ENCODE results near the gene LRRN2.

The LRRN2 gene

DNA sequence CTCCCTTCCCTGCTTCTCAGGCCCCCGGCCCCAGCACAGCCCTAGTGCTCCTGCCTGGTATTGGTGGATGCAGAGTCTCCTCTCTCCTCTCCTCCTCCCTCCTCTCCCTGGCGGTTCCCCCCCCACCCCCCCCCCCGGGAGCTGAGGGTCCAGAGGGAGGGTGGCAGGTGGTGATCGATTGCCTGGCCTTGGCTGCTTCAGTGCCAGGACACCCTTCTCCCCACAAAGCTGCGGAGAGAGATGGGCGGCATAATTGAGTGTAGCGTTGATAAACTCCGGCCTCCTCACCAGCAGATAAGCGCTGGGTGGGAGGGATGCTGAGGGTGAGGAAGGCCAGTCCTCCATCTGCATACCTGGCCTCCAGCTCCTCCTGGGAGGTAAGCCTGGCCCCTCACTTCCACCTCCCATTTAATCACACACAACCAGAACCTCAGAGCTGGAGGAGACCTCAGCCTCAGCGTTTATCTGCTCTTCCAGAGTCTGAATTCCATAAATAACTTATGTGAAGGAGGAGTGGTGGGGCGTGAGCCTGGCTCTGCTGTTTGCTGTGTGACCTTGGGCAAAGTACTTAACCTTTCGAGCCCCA lies 60.8 kb downstream of the LRRN2 start:
- FAIRE-seq: no peak

DNA sequence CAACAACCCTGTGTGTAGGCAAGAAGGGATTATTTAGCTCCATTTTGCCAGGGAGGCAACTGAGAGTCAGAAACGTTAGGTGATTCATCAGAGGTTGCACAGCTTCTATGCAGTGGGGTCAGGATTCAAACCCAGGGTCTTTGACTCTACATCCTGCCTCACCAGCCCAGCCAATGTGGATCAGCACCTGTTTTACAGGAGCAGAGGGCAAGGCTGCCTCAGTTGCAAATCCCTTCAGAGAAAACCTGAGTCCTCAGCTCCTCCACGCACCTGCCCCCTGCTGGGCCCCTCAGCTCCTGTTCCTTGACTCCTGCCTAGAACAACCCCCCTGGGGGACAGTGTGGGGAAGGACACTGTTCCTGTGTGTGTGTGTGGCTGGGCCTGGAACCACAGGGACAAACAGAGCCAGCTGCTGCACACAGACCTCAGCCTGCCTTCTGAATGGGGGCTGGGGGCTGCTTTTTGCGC lies 61.6 kb downstream of the LRRN2 start:
- no peak for FAIRE-seq

DNA sequence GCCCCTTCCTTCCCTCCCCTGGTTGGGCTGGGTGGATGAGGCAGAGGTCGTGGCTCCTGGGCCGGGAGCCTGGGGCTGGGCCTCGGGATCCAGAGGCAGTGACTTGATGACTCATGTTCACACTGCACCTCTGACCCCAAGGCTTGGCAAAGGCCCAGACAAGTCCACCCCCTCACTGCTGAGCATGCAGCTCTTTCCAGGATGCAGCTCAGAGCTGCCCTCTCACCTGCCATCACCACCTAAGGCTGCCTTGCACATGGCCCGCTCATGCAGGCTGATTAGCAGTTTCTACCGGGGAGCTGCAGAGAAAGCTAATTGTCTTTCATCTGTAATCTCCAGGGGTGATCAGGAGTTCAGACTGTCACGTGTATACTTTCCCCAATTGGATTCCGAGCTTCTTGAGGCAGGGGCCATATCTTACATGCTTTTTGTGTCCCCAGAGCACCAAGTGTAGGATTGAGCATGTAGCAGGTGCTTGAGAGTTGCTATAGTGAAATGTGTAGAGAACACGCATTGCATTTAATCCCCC lies 62.1 kb downstream of the LRRN2 start:
- no peak for FAIRE-seq

DNA sequence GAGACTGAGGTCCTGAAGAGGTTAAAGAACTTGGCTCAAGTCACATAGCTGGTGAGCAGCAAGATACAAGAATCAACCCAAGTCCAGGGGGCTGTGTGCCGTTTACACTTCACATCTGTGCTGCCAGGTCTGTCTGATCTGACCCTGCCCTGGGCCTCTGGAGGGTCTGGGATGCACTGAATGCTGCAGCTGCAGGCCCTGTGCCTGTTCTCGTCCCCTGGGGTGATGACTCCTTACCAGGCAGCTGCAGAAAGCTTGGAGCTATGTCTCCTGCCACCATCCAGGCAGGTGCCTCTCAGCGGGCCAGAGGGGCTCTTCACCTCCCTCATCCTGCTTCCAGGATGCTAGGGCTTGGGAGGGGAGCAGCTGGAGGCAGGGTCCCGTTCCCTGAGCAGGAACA lies 63.5 kb downstream of the LRRN2 start:
- FAIRE-seq: no peak

DNA sequence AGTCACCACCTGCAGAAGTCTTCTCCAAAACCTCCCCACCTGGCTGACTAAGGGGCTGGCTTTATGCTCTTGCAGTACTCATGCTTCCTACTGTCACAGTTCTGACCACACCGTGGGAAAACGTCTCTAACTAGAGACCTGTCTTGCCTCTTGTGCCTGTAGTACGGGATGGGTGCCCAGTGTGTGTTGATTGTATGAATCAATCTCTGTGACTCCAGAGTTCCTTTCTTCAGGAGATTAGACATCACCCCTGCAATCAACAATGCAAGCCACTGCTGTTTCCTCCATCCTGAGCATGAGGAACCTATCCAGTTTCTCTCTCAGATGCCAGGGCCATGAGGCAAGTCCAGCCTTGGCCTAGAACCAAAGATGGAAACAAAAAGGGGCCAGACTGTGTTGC lies 64.1 kb downstream of the LRRN2 start:
- no peak for FAIRE-seq

DNA sequence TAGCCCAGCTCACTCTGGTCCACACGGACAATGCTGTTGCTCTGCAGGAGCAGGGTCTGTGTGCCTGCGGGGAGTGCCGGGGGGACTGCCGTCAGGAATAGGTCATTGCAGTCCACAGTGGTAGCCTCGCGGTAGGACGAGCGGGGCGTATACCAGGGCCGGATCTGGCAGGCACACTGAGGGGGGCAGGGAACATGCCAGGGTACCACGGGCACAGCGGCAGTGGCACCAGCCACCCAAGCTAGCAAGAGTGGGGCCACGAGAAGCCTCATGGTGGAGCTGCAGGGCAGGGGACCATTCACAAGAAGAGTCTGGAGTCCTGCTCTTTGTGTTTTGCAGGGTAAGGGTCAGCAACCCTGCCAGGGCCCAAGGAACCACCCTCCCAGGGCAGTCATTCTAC lies 65.8 kb downstream of the LRRN2 start:
- FAIRE-seq: no peak

DNA sequence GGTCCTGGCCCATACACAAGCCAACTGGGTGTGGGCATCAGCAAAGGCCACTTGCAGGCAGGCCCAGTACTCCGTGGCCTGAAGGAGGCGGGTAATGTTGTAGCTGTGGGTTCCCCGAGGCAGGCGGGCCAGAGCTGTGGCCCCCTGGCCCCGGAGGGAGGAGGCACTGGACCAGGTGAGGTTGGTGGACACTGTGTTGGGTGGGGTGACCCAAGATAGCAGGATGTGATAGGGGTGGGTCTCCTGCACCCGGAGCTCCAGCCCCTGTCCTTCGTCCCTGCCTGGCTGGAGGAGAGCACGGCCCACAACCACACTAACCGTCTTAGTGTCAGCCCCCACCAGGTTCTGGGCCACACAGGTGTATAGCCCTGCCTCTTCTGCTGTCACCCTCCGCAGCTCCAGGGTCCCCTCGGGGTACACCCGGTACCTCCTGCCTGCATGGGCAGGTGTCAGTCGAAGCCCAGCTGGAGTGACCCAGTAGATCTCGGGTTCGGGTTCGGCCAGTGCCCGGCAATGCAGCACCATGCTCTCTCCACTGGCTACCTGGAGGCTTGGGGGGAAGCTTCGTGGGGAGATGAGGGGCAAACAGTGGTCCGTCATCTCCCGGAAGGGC lies 67.3 kb downstream of the LRRN2 start:
- no peak for FAIRE-seq

DNA sequence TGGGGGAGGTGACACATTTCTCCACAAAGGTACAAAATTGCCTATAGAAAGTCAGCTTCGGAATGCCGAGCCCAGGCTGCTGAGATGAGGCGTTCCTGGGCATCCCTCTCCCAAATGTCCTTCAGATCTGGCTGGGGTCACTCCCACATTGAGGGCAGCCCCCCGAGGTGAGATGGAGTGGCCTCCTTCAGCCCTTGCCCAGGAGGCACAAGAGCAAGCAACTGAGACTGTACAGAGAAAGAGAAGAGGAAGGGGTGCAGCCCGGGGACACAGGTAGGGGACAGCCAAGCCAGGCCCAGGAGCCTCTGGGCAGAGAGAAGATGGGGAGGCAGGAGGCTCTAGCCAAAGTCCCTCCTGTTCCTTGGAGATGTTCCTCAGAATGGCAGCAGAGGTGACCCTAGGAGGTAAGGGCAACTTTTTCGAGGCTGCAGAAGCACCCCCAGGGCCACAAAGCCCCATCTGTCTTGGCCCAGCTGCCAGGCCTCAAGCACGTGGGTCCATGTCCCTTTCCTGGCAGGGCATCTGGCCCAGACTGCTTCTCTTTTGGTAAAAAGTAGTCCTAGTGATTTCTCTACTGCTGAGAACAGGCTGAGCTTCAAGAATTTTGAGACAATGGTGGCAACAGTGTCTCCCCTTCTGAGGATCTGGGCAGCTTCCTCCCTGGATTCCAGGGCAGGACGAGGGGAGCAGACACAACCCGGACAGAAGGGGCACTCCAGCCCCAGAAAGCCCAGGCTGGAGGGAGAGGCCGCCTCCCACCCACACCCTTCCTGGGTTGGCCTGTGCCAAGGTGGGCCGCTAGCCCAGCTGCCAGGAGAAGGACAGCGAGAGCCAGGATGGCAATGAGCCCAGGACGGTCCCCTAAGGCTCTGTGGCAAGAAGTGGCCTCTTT lies 68.0 kb downstream of the LRRN2 start:
- no peak for FAIRE-seq

DNA sequence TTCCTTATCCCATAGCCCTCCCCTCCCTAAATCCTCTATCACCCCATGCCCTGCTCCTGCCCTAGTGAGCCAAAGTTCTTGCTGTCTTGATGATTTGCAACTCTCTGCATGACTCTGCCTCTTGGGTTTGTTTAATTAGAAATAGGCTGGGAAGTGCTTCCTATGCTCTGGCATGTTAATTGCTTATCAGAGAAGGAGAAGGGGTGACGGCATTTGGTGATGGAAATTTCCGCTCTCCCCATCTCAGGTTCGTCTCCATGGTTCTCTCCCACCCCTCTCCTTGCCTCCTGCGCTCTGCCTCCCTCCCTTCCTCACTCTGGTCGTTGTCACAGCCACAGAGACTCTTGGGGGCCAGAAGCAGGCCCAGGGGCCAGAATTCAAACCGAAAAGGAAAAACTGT lies 68.9 kb downstream of the LRRN2 start:
- FAIRE-seq: no peak

DNA sequence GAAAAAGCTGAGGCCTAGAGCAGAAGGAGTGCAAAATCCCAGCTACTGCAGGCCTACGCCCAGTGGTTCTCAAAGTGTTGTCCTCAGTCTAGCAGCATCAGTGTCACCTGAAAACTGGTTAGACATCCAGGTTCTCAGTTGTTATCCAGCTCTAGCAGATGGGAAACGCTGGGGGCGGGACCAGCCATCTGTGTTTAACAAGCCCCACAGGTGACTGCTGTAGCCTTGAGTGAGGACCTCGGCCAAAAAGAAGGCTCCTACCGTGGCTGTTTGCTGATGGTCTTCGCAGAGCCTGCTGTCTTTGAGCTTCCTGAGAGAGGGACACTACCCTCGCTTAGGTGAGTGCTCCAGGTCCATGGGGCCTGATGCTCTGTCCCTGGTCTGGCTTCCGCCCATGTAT lies 69.7 kb downstream of the LRRN2 start:
- no peak for FAIRE-seq

DNA sequence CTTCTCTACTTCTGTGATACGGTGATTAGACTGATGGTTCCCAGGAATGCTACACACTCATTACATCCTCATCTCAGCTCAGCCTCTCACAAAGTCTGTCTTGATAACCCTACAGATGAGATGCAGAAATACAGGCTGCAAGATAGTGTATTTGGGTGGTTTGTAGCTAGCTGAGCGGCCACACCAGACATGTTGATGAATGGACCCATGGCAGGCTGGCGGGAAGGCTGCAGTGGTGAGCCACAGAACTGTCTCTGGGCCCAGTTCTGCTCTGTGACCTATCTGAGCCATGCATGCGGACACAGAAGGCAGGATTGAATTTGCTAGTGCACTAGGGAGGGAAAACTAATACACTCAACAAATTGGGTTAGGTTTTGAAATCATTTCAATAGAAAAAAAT lies 71.9 kb downstream of the LRRN2 start:
- no peak for FAIRE-seq

DNA sequence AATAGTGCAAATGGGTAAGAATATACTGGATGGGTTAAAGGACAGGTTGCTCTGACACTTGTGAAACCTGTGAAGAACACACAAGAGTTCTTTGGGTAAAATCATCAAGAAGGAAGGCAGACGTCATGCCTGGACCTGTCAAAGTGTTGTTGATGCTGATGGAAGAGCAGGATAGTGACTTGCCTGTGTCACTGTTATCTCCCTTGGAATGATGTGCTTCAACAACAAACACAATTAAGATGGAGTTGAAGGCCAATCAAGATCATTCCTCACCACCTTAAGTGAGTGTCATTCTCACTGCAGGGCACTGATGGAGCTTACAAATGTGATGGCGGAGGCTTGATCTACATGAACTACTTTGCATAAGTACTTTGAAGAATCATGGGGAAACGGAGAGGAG lies 73.2 kb downstream of the LRRN2 start:
- no peak for FAIRE-seq

DNA sequence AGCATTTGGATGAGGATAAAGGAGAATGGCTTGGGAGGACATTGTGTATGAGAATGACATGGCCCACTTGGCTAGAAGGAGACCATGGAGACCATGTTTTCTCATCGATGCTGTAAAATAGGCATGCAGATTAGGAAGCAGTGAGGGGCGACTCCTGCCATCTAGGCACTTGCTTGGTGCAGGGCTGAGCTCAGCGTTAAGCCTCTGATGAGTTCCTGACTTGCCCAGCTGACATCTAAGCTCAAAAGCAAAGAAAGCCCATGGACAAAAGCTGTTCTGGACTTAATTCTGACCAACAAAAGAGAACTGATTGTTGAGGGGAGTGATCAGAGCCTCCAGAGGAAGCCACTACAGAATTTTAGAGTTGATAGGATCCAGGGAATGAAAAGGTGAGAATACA lies 74.5 kb downstream of the LRRN2 start:
- no peak for FAIRE-seq

DNA sequence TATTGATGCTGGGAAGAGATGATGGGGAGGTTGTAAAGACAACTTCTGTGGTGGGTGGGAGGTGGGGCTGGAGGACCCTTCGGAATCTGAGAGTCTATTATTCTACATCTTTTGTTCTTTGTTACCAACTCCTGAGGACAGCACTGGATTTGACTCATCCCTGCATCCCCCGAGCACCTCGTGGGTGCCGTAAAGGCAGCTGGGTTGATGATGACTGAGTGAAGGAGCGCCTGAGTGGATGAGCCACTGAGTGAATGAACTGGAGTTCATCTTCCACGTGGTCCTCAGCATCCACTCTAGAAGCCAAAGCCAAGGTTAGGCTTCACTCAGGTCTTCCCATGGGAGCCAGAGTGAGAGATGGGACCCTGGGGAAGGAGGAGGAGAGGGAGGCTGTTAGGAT lies 77.6 kb downstream of the LRRN2 start:
- no peak for FAIRE-seq

DNA sequence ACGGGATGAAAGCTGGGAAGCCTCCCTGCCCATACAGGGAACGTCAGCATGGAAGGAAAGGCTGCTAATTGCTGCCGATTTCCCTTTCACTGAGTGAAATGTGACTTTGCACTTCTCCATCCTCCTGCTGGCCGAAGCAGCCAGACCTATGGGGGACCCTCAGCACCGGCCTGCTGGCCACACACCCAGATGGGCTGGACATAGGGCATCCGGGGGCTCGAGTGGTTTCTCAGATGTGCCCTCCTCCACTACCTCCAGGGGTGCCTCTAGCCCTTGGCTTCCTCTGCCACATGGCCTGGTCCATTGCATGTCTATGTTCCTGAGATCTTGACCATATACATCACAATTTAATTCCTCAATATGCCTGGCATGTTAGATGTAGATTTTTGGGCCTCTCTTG lies 79.7 kb downstream of the LRRN2 start:
- no peak for FAIRE-seq

DNA sequence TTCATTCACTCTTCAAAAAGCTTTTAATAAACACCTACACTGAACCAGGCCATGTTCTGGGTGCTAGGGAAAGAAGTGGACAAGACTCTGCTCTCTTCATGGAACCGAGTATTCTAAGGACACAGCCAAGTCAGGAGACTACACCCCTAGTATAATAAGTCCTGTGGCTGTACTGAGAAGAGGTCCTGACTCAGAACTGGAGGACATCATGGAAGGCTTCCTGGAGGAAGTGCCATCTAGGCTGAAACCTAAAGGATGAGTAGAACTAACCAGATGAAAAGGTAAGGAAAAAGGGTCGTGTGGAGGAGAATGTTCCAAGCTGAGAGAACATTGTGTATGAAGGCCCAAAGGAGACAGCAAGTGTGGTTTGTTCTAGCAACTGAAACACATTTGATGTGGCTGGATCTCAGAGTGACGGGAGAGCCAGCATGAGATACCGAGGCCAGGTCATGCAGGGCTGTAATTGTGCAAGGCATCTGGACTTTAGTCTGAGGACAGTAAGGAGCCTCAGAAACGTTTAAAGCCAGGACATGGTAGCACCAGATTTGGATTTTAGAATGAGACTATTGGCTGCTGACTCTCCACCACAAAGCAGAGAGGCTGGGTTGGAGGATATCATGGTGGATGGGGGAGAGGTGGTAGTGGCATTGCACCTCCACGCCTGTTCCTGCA lies 82.5 kb downstream of the LRRN2 start:
- no peak for FAIRE-seq

DNA sequence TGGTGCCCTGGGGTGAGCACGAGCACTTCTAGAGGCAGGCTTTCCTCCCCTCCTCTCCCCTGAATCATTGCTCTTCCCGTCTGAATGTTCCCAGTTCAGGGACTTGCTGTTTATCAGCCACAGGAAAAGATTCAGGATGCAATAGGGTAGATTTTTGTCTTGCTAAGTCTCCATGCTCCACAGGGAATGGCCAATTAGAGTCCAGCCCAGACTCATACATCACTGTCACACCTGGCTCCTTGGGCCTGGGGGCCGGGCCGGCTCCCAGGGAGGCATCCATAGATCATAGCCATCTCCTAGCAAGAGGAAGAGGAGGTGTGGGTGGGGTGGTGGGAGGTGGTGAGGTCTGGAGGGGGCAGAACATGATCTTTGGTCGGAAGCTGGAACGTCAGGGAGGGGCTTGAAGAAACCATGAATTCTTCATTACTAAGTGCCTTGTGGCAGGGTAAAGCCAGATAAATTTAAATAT lies 83.4 kb downstream of the LRRN2 start:
- FAIRE-seq: no peak

DNA sequence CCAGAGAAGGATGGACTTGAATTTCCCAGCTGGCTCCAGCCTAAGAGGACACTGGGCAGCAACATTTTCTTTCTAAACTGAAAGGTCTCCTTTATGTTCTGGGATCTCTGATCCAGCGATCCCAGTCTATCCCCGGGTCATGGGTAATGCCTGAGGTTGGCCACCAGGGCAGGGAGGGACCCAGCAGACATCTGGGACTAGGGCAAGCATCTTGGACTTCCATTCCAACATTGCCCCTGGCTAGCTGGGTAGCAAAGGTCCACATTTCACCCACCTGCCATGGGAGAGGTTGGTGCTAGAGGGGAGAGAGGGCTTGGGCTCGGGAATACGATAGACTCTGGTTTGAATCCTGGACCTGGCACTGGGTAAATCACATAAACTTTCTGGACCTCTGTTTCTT lies 84.6 kb downstream of the LRRN2 start:
- FAIRE-seq: no peak

DNA sequence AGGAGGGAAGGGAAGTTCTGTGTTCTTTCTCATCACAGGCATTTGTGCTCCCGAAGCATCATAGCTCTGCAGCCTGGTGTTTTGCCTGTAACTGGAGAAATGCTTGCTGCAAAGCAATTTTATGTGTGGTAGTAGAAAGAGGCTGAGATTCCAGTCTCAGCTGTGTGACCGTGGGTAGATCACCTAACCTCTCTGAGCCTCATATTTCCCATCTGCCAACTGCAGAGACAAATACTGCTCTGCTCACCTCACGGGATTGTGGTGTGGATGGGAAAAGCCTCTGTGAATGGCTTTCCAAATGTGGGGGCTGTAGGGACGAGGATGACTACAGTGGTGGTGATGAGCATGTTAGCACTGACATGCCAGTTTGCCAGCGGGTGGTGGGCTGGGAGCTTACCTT lies 85.3 kb downstream of the LRRN2 start:
- no peak for FAIRE-seq

DNA sequence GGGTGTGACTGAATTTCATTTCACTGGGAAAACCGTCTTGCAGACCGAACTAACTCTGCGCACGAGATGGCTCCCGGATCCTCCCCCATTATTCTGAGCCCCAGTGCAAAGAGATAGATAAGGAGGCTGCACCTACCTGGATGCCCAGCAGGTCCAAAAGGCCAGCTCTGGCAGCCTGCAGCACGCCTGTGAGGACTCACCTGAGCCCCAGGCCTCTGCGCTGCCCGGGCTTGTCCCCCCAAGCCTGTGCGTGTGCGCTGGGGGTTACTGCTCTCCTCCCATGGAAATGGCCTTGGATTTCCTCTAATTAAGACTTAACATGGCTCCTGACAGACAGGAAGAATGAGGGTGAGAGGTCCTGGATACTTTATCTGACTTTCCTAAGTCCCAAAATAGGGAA lies 85.9 kb downstream of the LRRN2 start:
- FAIRE-seq: no peak

DNA sequence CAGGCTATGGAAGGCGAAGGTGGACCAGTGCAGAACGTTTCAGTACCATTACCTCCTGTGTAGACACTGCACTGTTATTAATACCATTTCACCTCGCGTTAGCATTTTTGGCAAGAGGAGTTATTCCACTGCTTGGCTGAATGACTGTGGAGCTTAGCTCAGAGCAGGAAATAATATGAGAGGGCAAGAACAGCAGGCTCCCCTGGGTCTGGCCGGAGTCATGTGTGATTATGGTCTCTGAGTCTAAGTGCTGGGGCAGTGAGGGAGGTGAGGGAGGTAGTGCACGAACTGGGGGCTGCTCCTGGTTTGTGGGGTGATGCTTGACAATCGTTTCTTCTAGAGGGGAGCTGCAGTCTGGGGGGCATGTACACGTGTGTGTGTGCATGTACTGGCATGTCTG lies 86.4 kb downstream of the LRRN2 start:
- no peak for FAIRE-seq

DNA sequence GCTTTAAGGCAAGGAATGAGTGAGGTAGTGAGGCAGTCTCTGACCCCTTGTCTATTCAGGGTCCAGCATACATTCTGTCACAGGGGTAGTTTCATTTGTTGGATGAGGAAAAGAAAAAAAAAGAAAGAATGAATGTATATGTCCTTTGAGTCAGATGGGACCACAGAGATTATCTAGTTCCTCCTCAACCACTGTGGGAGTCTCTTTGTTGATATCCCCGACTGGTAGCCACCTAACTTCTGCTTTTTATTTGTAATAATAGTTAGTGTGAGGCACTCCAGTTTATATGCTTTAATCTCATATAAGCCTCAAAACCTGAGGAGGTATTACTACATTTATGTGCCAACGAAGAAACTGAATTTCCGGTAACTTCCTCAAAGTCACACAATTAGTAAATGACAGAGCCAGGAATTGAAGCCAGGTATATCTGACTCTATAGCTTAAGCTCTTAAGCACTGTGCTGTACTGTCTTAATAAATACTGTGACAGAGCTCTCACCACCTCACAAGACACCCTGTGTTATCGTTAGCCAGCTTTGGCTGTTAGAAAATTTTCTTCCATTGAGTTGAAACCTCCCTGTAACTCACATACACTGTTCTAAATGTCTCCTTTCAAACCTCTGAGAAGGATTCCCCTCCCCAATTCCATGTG lies 87.1 kb downstream of the LRRN2 start:
- FAIRE-seq: no peak

Measured in islet of Langerhans (tissue), 1 donor.